Thoracic aorta (tissue), 2 donors: ENCODE data around the gene UBE2N. TPM values are rescaled to one million over a fixed set of nuclear protein-coding genes. Genes with fewer than 3 reads are reported as not detected.

ENCODE experiments used
- ATAC-seq: fragments of 150-250 bp; one replicate; pipeline ENCODE4 v1.8.0; 2017; ENCODE audit warnings: low read depth; ENCODE audit not compliant: insufficient number of reproducible peaks, low FRiP score
- DNase-seq: peaks from one replicate; pipeline ENCODE4 v3.0.0-alpha.2; 2020; ENCODE audit warnings: low spot score
- H3K27ac ChIP-seq, 2 donors: fragments of 200-600 bp; sonication (generic); 1 replicate in 1 of 2; 2 replicates in 1 of 2; pipeline ENCODE4 v1.5.1; 2016; ENCODE audit warnings: mild to moderate bottlenecking in 2 of 2, moderate library complexity in 2 of 2
- H3K27me3 ChIP-seq: fragments of 200-600 bp; sonication (generic); replicated peaks from 2 replicates; pipeline ENCODE4 v1.6.0; 2016; ENCODE audit warnings: mild to moderate bottlenecking; ENCODE audit not compliant: insufficient read depth
- H3K36me3 ChIP-seq: fragments of 200-600 bp; sonication (generic); one replicate; pipeline ENCODE4 v1.5.1; 2016
- H3K4me1 ChIP-seq, 2 donors: fragments of 200-600 bp; sonication (generic); 1 replicate in 1 of 2; 2 replicates in 1 of 2; pipeline versions ENCODE4 v1.5.1 to v1.6.0; 2016; ENCODE audit warnings: low read depth in 2 of 2, mild to moderate bottlenecking in 1 of 2; ENCODE audit not compliant: control insufficient read depth in 1 of 2
- H3K4me3 ChIP-seq: fragments of 200-600 bp; sonication (generic); 2 replicates; pipeline ENCODE4 v1.5.1; 2016; ENCODE audit warnings: mild to moderate bottlenecking
- H3K9me3 ChIP-seq: fragments of 200-600 bp; sonication (generic); 2 replicates; pipeline ENCODE4 v1.5.1; 2016
- total RNA-seq, 2 donors: library from RNA; depleted of rRNA; stranded (reverse); fragments of >200 nt; gene quantifications; one replicate each; pipeline versions ENCODE4 v1.1.0 to v1.2.3, GENCODE V29; 2016
- TF ChIP-seq, protein P1 (sequence below): fragments of 200-600 bp; sonication (generic); IDR thresholded peaks from one replicate; pipeline ENCODE4 v1.5.1; 2019; ENCODE audit warnings: antibody characterized with exemption

Gene UBE2N
- total RNA-seq, 2 donors from 2014 or later: 32.9 to 37.2 TPM

DNA sequence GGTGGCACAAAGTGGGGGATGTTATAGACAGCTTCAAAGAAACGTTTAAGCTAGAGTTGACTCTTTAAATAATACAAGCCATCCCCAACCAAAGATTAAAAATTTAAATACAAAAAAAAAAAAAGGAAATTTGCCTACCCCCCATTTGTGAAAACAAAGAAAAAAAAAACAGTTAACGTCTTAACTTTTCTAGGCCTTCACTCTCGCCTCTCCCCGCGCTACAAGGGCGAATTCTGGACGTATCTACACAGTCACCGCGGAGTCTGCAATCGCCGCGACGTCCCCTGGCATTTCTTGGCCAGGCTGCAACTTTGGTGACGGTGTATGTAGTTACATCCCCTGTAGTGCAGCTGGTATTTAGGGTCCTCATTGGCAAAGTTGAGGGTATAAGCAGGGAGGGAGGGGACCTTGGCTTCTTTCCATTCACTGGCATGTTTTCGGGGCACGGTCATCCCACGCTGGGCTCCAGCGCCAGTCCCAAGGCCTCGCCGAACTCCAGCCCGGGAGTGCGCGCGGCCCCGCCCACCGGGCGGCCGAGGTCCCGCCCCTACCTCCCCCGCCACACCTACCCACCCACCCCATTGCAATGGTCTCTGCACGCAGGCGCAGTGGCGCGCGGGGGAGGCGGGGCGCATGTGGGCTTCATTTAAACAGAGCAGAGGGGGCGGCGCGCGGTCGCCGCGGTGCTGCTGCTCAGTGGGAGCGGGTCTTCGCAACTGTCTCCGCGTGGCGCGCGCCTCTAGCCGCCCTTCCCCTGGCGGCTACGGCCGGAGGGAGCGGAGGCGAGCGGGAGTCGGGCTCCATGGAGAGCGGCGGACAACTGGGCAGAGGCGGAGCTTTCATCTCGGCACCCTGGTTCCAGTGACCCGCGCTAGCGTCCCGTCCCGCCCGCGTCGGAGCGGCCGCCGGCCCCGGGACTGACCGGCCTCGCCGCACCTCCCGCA lies 64.2 kb downstream of the UBE2N start, which contains the start of gene NUDT4:
Gene NUDT4, plus strand, starts transcription at position 674 of the 944 bp plus-strand sequence. CDS start 398 bp downstream, outside the sequence.
- ATAC-seq (peak; percentile 91), DNase-seq (peak; percentile 93)
- Histone ChIP-seq H3K4me1 (peaks cover 12 to 39% of the 10 kb centered on the region in 2 donors), H3K27ac (peak within 1 kb of the TSS; percentile 91 to 97), H3K4me3 (peak within 1 kb of the TSS; percentile 86), H3K36me3 (no peaks in the 10 kb centered on the region), H3K27me3 (no peaks in the 10 kb centered on the region), H3K9me3 (no peaks in the 10 kb centered on the region)
- TF ChIP-seq, protein P1, sequence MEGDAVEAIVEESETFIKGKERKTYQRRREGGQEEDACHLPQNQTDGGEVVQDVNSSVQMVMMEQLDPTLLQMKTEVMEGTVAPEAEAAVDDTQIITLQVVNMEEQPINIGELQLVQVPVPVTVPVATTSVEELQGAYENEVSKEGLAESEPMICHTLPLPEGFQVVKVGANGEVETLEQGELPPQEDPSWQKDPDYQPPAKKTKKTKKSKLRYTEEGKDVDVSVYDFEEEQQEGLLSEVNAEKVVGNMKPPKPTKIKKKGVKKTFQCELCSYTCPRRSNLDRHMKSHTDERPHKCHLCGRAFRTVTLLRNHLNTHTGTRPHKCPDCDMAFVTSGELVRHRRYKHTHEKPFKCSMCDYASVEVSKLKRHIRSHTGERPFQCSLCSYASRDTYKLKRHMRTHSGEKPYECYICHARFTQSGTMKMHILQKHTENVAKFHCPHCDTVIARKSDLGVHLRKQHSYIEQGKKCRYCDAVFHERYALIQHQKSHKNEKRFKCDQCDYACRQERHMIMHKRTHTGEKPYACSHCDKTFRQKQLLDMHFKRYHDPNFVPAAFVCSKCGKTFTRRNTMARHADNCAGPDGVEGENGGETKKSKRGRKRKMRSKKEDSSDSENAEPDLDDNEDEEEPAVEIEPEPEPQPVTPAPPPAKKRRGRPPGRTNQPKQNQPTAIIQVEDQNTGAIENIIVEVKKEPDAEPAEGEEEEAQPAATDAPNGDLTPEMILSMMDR: no peak

DNA sequence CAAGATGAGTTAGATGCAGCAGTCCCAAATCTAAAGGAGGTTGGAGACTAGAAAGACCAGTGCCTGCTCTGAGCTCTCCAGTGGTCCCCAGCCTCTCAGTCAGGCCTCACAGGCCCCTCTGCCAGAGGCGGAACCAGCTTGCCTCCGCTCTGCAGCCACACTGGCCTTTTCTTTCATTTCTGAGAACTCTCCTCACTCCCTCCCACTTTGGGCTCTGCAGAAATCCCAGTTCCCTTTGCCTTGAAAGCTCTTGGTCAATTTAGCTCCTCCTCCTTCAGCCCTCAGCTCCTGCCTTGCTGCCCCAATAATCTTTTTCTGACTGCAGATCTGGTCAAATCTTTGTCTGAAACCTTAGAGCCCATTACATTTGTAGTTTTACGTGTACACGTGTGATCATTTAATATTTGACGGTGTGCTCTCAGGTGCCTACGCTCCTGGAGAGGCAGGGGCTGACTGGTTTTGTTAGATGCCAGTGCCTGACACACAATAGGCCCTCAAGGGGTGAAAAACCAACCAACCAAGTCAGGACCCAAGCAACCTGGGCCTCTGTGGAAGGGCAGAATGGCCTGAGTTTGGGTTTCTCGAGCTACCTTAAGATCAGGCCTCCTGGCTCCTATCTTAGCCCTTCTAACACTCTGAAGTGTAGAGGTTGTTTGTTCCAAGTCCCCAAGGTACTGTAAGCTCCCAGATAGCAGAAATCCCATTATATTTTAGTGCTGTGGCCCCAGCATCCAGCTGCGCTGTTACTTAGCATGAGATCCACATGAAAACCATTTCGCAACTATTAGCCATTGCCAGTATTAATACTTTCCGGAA lies 65.1 kb downstream of the UBE2N start:
- ATAC-seq (no peak), DNase-seq (no peak)
- H3K4me3 ChIP-seq: peak overlapping the region; percentile 86
- peaks cover 12 to 31% of the 10 kb centered on the region in 2 donors for H3K4me1 ChIP-seq
- no peaks in the 10 kb centered on the region for H3K36me3 ChIP-seq
- peak overlapping the region; percentile 84 to 91 for H3K27ac ChIP-seq
- no peaks in the 10 kb centered on the region for H3K9me3 ChIP-seq
- TF ChIP-seq, protein P1: no peak
- no peaks in the 10 kb centered on the region for H3K27me3 ChIP-seq

DNA sequence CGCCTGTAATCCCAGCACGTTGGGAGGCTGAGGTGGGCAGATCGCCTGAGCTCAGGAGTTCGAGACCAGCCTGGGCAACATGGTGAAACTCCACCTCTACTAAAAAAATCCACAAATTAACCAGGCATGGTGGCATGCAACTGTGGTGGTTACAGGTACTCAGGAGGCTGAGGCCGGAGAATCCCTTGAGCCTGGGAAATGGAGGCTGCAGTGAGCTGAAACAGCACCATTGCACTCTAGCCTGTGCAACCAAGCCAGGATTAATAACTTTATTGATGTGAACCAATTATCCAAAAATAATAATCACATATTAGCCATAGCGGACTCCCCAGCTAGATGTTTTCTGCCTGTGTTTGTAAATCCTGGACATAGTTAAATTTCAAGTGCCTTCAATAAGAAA lies 65.8 kb downstream of the UBE2N start:
- Histone ChIP-seq H3K9me3 (no peaks in the 10 kb centered on the region), H3K36me3 (no peaks in the 10 kb centered on the region), H3K4me1 (peaks cover 5 to 30% of the 10 kb centered on the region in 2 donors), H3K27me3 (no peaks in the 10 kb centered on the region), H3K27ac (peak overlapping the region in 1 of 2 donors; percentile 84), H3K4me3 (no peak overlapping the region)
- TF ChIP-seq, protein P1: no peak
- no peak for ATAC-seq
- no peak for DNase-seq

DNA sequence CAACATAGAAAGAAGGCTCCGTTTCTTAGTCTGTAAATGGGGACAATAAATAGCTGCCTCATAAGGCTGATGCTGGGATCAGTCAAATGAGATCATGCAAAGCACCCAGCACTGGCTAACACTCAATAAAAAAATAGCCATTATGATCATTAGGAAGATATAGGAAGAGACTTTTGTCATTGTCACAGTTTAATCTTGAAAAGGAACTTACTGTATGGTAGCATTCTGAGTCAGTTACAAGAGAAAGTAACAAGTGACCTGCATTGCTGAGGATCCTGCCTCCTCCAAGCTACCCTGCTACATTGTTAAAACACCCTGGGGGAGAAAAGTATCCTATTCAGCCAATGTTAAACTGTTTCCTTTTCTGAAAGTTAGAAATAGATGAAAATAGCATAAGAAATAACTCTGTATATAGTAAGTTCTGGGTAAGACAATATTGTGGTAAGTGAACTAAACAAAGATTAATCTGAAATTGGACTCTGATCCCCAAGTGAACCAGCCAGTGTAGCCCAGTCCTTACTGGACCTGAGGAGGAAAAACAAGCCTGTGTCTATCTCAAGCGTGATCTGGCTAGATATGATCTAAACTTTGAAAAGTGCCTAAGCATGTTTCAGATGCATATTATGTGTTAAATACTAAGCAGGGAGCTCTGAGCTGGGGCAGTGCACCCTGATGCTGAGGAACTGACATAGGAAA lies 67.6 kb downstream of the UBE2N start:
- peaks cover 0 to 30% of the 10 kb centered on the region in 2 donors for H3K4me1 ChIP-seq
- no peaks in the 10 kb centered on the region for H3K27me3 ChIP-seq
- H3K36me3 ChIP-seq: no peaks in the 10 kb centered on the region
- H3K4me3 ChIP-seq: no peak overlapping the region
- H3K27ac ChIP-seq: no peak overlapping the region
- ATAC-seq (no peak), DNase-seq (no peak)
- no peaks in the 10 kb centered on the region for H3K9me3 ChIP-seq
- TF ChIP-seq, protein P1: no peak
